ENCODE data around the gene SPATA18. TPM values are rescaled to one million over a fixed set of nuclear protein-coding genes. Genes with fewer than 3 reads are reported as not detected.
A peak's percentile ranks its signal among the peaks of the same experiment; 100 is the strongest.

The SPATA18 gene, protein sequence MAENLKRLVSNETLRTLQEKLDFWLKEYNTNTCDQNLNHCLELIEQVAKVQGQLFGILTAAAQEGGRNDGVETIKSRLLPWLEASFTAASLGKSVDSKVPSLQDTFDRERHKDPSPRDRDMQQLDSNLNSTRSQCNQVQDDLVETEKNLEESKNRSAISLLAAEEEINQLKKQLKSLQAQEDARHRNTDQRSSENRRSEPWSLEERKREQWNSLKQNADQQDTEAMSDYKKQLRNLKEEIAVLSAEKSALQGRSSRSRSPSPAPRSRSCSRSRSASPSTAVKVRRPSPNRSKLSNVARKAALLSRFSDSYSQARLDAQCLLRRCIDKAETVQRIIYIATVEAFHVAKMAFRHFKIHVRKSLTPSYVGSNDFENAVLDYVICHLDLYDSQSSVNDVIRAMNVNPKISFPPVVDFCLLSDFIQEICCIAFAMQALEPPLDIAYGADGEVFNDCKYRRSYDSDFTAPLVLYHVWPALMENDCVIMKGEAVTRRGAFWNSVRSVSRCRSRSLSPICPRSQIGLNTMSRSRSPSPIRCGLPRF
- 17.0 and 40.4 TPM in 2 replicates for total RNA-seq (ENCODE audit: low replicate concordance)
- long read RNA-seq, full-length matches to known transcripts = 2 of 31 reads
- long read RNA-seq, partial matches to known transcripts = 7 of 31 reads
- long read RNA-seq, other reads (novel, unspliced or antisense) = 22 of 31 reads

- peak within 1 kb of the TSS; percentile 97 for H3K27ac Mint-ChIP-seq
- H3K9me3 Mint-ChIP-seq = no peaks in the 10 kb centered on the region
- H3K4me3 Mint-ChIP-seq = peak within 1 kb of the TSS; percentile 95
- no peak for DNase-seq (ENCODE audit: extremely low spot score, unreplicated experiment)
- H3K36me3 Mint-ChIP-seq = peaks cover 5% of the 10 kb centered on the region
- H3K27me3 Mint-ChIP-seq = peaks cover 20% of the 10 kb centered on the region
- TF ChIP-seq, protein P1, sequence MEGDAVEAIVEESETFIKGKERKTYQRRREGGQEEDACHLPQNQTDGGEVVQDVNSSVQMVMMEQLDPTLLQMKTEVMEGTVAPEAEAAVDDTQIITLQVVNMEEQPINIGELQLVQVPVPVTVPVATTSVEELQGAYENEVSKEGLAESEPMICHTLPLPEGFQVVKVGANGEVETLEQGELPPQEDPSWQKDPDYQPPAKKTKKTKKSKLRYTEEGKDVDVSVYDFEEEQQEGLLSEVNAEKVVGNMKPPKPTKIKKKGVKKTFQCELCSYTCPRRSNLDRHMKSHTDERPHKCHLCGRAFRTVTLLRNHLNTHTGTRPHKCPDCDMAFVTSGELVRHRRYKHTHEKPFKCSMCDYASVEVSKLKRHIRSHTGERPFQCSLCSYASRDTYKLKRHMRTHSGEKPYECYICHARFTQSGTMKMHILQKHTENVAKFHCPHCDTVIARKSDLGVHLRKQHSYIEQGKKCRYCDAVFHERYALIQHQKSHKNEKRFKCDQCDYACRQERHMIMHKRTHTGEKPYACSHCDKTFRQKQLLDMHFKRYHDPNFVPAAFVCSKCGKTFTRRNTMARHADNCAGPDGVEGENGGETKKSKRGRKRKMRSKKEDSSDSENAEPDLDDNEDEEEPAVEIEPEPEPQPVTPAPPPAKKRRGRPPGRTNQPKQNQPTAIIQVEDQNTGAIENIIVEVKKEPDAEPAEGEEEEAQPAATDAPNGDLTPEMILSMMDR (conservative IDR thresholded peaks at IDR 0.05) = no peak
- peaks cover 20% of the 10 kb centered on the region for H3K4me1 Mint-ChIP-seq (ENCODE audit: unreplicated experiment)
These were observed at the start of gene SPATA18 for GRCh38 chr4:52051213-52051614. Gene SPATA18, plus strand, starts transcription at chr4:52051304. Its CDS starts 401 bp downstream, at chr4:52051705.

- H3K36me3 Mint-ChIP-seq = no peaks in the 10 kb centered on the region
- H3K4me1 Mint-ChIP-seq (ENCODE audit: unreplicated experiment) = no peaks in the 10 kb centered on the region
- no peak overlapping the region for H3K4me3 Mint-ChIP-seq
- no peaks in the 10 kb centered on the region for H3K27me3 Mint-ChIP-seq
- TF ChIP-seq, protein P1 (conservative IDR thresholded peaks at IDR 0.05) = no peak
- DNase-seq (ENCODE audit: extremely low spot score, unreplicated experiment) = no peak
- no peaks in the 10 kb centered on the region for H3K9me3 Mint-ChIP-seq
- H3K27ac Mint-ChIP-seq = no peak overlapping the region
These were observed 49.5 kb upstream of the SPATA18 start for GRCh38 chr4:52001616-52002015.

- Mint-ChIP-seq H3K4me3 (no peak overlapping the region), H3K4me1 (ENCODE audit: unreplicated experiment) (no peaks in the 10 kb centered on the region), H3K9me3 (no peaks in the 10 kb centered on the region), H3K27me3 (no peaks in the 10 kb centered on the region), H3K27ac (no peak overlapping the region), H3K36me3 (no peaks in the 10 kb centered on the region)
- TF ChIP-seq, protein P1 (conservative IDR thresholded peaks at IDR 0.05) = no peak
- no peak for DNase-seq (ENCODE audit: extremely low spot score, unreplicated experiment)
These were observed 46.7 kb upstream of the SPATA18 start for GRCh38 chr4:52004414-52004813.

GRCh38 chr4:52005604-52006273 is 45.4 kb upstream of the SPATA18 start:
- DNase-seq (ENCODE audit: extremely low spot score, unreplicated experiment) = no peak
- no peaks in the 10 kb centered on the region for H3K9me3 Mint-ChIP-seq
- H3K4me3 Mint-ChIP-seq = no peak overlapping the region
- H3K4me1 Mint-ChIP-seq (ENCODE audit: unreplicated experiment) = no peaks in the 10 kb centered on the region
- no peaks in the 10 kb centered on the region for H3K36me3 Mint-ChIP-seq
- no peak overlapping the region for H3K27ac Mint-ChIP-seq
- TF ChIP-seq, protein P1 (conservative IDR thresholded peaks at IDR 0.05) = no peak
- no peaks in the 10 kb centered on the region for H3K27me3 Mint-ChIP-seq

DNA sequence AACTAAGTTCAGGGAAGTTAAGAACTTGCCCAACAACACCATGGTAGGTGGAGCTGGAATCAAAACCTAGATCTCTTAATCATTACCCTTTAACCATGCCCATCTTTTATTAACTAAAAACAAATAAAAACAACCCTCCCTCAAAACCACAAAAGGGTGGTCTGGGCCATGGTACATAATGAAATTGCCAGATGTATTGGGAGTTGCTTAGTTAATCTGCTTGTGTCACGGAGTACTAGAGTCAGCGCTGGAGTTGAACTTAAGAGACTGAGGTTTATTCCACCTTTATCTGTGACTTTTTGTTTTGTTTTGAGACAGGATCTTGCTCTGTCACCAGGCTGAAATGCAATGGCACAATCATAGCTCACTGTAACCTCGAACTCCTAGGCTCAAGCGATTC is 44.2 kb upstream of the SPATA18 start:
- DNase-seq (ENCODE audit: extremely low spot score, unreplicated experiment) = no peak
- no peak overlapping the region for H3K4me3 Mint-ChIP-seq
- TF ChIP-seq, protein P1 (conservative IDR thresholded peaks at IDR 0.05) = no peak
- no peaks in the 10 kb centered on the region for H3K27me3 Mint-ChIP-seq
- no peaks in the 10 kb centered on the region for H3K4me1 Mint-ChIP-seq (ENCODE audit: unreplicated experiment)
- peaks cover 5% of the 10 kb centered on the region for H3K36me3 Mint-ChIP-seq
- no peak overlapping the region for H3K27ac Mint-ChIP-seq
- H3K9me3 Mint-ChIP-seq = no peaks in the 10 kb centered on the region

Measured in type B pancreatic cell (in vitro differentiated cells).